Mucosa of descending colon (tissue), 3 donors: ENCODE results near the gene SF3A1. TPM values are rescaled to one million over a fixed set of nuclear protein-coding genes. Genes with fewer than 3 reads are reported as not detected.

Source experiments
- ATAC-seq: fragments of 200-7000 bp; cut with Tn5 transposase; one replicate; pipeline ENCODE4 v1.9.1; 2020; ENCODE audit warnings: mild to moderate bottlenecking, moderate library complexity
- DNase-seq, 3 donors: peaks; one replicate each; pipeline ENCODE4 v3.0.0-alpha.2; 2020
- H3K36me3 ChIP-seq: fragments of 200-600 bp; one replicate; pipeline ENCODE4 v1.8.0; 2021; ENCODE audit warnings: low read depth, mild to moderate bottlenecking
- H3K4me1 ChIP-seq: fragments of 200-600 bp; one replicate; pipeline ENCODE4 v1.8.0; 2021; ENCODE audit warnings: low read depth, mild to moderate bottlenecking
- H3K4me3 ChIP-seq: fragments of 200-600 bp; one replicate; pipeline ENCODE4 v1.8.0; 2021; ENCODE audit warnings: mild to moderate bottlenecking
- H3K9me3 ChIP-seq: fragments of 200-600 bp; one replicate; pipeline ENCODE4 v1.8.0; 2021; ENCODE audit warnings: mild to moderate bottlenecking
- intact Hi-C, 2 donors: fragments of 100-400 bp; cut with DNase I in 1 of 2; cut with micrococcal nuclease in 1 of 2; formaldehyde crosslinking; loops; one replicate each; pipeline versions ENCODE4 v1.11.0 to v1.11.1; 2022; cut with DNase I, micrococcal nuclease
- total RNA-seq, 3 donors: library from RNA; stranded (reverse); fragmentation: NEBNext Ultra II Directional in 2 of 3; extraction: Animal tissue kit (Norgen Biotek cat#: 25700) in 2 of 3; gene quantifications; one replicate each; pipeline versions ENCODE4 v1.2.1 to v1.2.4, GENCODE V29; 2021 to 2023
- TF ChIP-seq, protein P1 (sequence below): fragments of 200-600 bp; IDR thresholded peaks from one replicate; pipeline ENCODE4 v1.8.0; 2022; ENCODE audit warnings: antibody characterized with exemption, mild to moderate bottlenecking
- donor health status: DM: no; HTN: no; CAD: no; lungs with moderate emphysema.
- donor health status: DM: no; HTN: no; CAD: no.
- donor health status: DM: no; HTN: yes; CAD: no.

The SF3A1 gene
- total RNA-seq, 3 donors from 2014 or later = 133 to 152 (median 151) TPM

GRCh38 chr22:30284666-30285065 is 72.0 kb downstream of the SF3A1 start:
- TF ChIP-seq, protein P1, sequence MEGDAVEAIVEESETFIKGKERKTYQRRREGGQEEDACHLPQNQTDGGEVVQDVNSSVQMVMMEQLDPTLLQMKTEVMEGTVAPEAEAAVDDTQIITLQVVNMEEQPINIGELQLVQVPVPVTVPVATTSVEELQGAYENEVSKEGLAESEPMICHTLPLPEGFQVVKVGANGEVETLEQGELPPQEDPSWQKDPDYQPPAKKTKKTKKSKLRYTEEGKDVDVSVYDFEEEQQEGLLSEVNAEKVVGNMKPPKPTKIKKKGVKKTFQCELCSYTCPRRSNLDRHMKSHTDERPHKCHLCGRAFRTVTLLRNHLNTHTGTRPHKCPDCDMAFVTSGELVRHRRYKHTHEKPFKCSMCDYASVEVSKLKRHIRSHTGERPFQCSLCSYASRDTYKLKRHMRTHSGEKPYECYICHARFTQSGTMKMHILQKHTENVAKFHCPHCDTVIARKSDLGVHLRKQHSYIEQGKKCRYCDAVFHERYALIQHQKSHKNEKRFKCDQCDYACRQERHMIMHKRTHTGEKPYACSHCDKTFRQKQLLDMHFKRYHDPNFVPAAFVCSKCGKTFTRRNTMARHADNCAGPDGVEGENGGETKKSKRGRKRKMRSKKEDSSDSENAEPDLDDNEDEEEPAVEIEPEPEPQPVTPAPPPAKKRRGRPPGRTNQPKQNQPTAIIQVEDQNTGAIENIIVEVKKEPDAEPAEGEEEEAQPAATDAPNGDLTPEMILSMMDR = no peak
- intact Hi-C loops = loop anchor here (5.0 to 10.0 kb wide), 2 partner anchors 60 to 177 kb away; no protein-coding TSS in a partner anchor
- DNase-seq (no peak), ATAC-seq (no peak)
- Histone ChIP-seq H3K4me1 (peaks cover 6% of the 10 kb centered on the region), H3K9me3 (no peaks in the 10 kb centered on the region), H3K36me3 (no peaks in the 10 kb centered on the region), H3K4me3 (no peak overlapping the region)

DNA sequence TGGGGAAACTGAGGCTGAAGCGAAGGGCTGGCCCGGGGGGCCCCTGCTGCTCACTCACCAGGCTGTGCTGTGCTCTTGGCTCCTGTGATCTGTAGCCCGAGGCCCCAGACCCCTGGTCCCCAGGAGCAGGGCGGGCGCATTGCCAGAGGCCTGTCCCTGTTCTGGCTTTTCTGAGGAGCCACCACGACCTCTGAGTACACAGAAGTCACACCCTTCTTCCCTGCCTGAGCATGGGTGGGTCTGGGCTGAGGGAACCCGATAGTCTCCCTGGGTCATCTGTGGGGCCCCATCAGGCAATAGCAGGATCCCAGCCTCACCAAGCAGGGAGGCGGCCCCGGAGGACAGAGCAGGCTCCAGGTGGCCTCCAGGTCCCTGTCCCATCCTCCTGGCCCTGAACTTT is 72.5 kb downstream of the SF3A1 start:
- H3K4me1 ChIP-seq = peaks cover 6% of the 10 kb centered on the region
- no peak for DNase-seq
- no peak overlapping the region for H3K4me3 ChIP-seq
- ATAC-seq = no peak
- H3K36me3 ChIP-seq = no peaks in the 10 kb centered on the region
- H3K9me3 ChIP-seq = no peaks in the 10 kb centered on the region
- TF ChIP-seq, protein P1 = no peak
- intact Hi-C loops = loop anchor here in 1 of 2 donors (10.0 kb wide), 1 partner anchor 61 kb away; no protein-coding TSS in a partner anchor

- peaks cover under 1% of the 10 kb centered on the region for H3K4me1 ChIP-seq
- no peaks in the 10 kb centered on the region for H3K9me3 ChIP-seq
- ATAC-seq = no peak
- H3K4me3 ChIP-seq = no peak overlapping the region
- TF ChIP-seq, protein P1 = no peak
- DNase-seq = no peak
- intact Hi-C loops = loop anchor here in 1 of 2 donors (10.0 kb wide), 1 partner anchor 61 kb away; no protein-coding TSS in a partner anchor
- H3K36me3 ChIP-seq = no peaks in the 10 kb centered on the region
Measured at GRCh38 chr22:30283342-30283741, 73.4 kb downstream of the SF3A1 start.

- intact Hi-C loops = loop anchor here in 1 of 2 donors (10.0 kb wide), 1 partner anchor 62 kb away; no protein-coding TSS in a partner anchor
Measured at GRCh38 chr22:30282616-30283046, 74.1 kb downstream of the SF3A1 start.

More at GRCh38 chr22:30282616-30283046, 74.1 kb downstream of the SF3A1 start:
- Histone ChIP-seq H3K4me3 (no peak overlapping the region), H3K36me3 (no peaks in the 10 kb centered on the region), H3K4me1 (peaks cover 6% of the 10 kb centered on the region), H3K9me3 (no peaks in the 10 kb centered on the region)
- no peak for DNase-seq
- TF ChIP-seq, protein P1 = no peak
- no peak for ATAC-seq

Other genes starting within 250 kb of the SF3A1 start
- 10 to 100 TPM in 1 of 3 donors, 1 to 10 TPM in 2; 9.1 to 10.0 (median 9.9) TPM for gene LIF, start 110.1 kb downstream of the SF3A1 start, total RNA-seq
- gene OSM, start 90.0 kb downstream of the SF3A1 start, total RNA-seq = 1 to 10 TPM in 1 of 3 donors, under 1 TPM in 1, not detected in 1; 0.41 to 1.0 TPM
- 1 to 10 TPM; 6.1 to 8.4 (median 7.6) TPM for gene CASTOR1, start 67.4 kb downstream of the SF3A1 start, total RNA-seq
- gene TBC1D10A, start 30.0 kb downstream of the SF3A1 start, total RNA-seq = 10 to 100 TPM; 29.7 to 41.4 (median 32.2) TPM
- gene CCDC157, start 113 bp upstream of the SF3A1 start, total RNA-seq = 1 to 10 TPM; 1.6 to 2.2 (median 1.8) TPM
- gene RNF215, start 30.5 kb upstream of the SF3A1 start, total RNA-seq = 10 to 100 TPM in 1 of 3 donors, 1 to 10 TPM in 2; 9.0 to 14.2 (median 9.1) TPM
- gene SEC14L2, start 40.1 kb upstream of the SF3A1 start, total RNA-seq = 1 to 10 TPM in 2 of 3 donors, under 1 TPM in 1; 0.67 to 4.0 (median 2.5) TPM
- gene MTFP1, start 68.9 kb upstream of the SF3A1 start, total RNA-seq = 10 to 100 TPM; 14.0 to 26.0 (median 25.3) TPM
- gene SEC14L3, start 115.1 kb upstream of the SF3A1 start, total RNA-seq = not detected
- gene SEC14L4, start 148.8 kb upstream of the SF3A1 start, total RNA-seq = not detected
- gene SEC14L6, start 189.8 kb upstream of the SF3A1 start, total RNA-seq = under 1 TPM in 2 of 3 donors, not detected in 1; 0.26 to 0.47 TPM
- gene GAL3ST1, start 217.8 kb upstream of the SF3A1 start, total RNA-seq = 10 to 100 TPM in 2 of 3 donors, 1 to 10 TPM in 1; 7.9 to 15.9 (median 10.1) TPM
- gene PES1, start 235.0 kb upstream of the SF3A1 start, total RNA-seq = 10 to 100 TPM; 46.2 to 54.3 (median 48.5) TPM